HG02885 (cell line): Measurements from ENCODE around the gene GORASP2.

Experiments used
- ATAC-seq: cut with Tn5 transposase; IDR thresholded peaks from one replicate; pipeline ENCODE4 v1.9.1; 2021; ENCODE audit warnings: mild to moderate bottlenecking; ENCODE audit not compliant: unreplicated experiment, poor library complexity

Gene GORASP2

DNA sequence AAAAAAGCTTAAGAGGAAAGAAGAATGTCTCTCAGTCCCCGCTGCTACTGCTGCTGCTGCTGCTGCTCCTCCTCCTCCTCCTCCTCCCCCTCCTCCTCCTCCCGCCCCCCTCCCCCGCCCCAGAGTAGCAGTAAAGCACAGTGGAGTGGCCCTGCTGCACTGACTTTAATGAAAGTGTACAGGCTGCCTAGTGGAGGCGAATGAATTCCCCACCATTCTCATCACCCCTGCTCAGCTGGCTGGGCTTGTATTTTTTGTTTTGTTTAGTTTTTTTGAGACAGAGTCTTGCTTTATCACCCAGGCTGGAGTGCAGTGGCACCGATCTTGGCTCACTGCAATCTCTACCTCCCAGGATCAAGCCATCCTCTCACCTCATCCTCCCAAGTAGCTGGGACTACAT is 34.3 kb downstream of the GORASP2 start:
- ATAC-seq: no peak

GRCh38 chr2:170965446-170966225 is 36.6 kb downstream of the GORASP2 start:
- no peak for ATAC-seq

DNA sequence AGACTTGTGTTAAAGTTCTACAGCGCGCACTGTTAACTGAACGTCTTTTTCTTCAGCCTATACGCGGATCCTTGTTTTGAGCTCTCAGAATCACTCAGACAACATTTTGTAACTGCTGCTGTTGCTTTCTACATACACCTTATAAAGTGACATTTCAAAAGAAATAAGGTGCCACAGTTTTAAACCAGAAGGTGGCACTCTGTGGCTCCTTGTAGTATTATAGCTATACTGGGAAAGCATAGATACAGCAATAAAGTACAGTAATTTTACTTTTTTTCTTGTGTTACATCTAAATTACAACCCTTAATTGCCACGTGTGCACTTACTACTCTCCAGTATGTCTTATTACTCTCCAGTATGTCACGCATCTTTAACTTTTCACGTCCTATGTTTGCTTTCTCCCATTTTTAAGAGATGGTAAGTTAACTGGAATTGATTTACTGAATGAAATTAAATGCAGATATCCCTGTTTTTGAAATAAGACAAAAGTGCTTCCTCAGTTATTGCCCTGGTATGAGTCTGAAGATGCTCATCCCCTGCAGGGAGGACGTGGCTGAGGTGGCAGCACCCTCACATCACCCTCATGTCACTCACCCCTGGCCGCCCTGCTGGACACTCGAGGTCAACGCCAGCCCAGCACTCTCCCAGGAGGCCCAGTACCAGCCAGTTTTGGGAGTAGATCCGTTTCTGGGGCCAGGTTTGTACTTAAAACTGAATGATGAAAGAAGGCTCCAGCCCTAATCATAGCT is 37.8 kb downstream of the GORASP2 start:
- no peak for ATAC-seq

- ATAC-seq: no peak
Observed at GRCh38 chr2:170967553-170967952, 38.5 kb downstream of the GORASP2 start.

DNA sequence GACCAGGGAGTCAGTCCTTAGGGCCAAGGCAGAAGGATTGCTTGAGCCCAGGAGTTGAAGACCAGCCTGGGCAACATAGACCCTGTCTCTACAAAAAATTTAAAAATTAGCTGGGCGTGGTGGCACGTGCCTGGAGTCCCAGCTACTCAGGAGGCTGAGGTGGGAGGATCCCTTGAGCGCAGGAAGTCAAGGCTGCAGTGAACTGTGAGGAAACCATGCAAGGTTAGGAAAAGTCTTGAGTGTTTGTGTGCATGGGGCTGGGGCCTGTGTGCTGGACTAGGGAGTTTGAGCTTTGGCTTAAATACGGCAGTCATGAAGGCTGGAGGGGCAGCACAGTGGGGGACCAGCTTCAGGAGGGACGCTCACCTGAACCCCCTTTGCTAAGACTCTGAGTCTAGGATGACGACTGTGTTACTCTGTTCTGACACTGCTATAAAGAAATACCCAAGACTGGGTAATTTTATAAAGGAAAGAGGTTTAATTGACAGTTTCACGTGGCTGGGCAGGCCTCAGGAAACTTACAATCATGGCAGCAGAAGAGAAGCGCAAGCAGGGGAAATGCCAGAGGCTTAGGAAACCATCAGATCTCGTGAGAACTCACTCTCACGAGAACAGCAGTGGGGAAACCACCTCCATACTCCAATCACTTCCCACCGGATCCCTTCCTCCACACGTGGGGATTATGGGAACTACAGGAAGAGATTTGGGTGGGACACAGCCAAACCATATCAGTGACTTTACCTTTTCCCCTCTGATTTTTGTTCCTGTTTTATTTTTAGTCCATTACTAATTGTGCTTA is 39.4 kb downstream of the GORASP2 start:
- ATAC-seq: no peak

DNA sequence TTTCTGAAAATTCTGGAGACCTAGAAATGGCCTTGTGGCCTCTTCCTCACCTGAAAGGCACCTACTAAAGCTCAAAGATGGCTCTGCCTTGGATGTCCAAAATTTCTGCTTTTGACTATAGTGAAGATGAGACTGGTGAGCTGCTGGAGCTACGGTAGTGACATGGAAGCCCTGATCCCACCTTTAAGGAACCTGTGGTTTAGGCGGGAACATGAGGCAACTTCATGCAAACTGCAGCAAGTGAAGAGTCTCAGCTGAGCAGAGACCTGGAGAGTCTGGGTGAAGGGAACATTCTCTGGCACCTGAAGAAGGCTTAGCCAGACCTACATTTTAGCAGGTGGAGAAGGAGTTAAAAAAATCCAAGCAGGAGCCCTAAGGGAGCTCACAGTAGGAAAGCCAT is 40.0 kb downstream of the GORASP2 start:
- ATAC-seq: no peak

- no peak for ATAC-seq
Observed at GRCh38 chr2:170969872-170970496, 40.9 kb downstream of the GORASP2 start.

DNA sequence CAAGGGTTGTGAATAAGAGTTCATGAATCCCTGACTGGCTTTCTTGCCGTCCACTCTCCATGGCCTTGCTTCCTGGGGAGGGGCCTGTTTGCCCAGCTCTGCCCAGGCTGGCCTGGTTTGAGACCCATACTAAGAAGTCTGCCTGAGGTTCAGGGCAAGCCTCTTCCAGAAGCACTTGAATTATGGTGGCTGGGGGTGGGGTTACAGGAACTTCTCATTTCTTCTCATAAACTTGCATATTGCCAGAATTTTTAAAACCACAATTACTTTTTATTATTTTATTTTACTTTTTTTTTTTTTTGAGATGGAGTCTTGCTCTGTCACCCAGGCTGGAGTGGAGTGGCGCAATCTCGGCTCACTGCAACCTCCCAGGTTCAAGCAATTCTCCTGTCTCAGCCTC is 42.0 kb downstream of the GORASP2 start:
- ATAC-seq: no peak

DNA sequence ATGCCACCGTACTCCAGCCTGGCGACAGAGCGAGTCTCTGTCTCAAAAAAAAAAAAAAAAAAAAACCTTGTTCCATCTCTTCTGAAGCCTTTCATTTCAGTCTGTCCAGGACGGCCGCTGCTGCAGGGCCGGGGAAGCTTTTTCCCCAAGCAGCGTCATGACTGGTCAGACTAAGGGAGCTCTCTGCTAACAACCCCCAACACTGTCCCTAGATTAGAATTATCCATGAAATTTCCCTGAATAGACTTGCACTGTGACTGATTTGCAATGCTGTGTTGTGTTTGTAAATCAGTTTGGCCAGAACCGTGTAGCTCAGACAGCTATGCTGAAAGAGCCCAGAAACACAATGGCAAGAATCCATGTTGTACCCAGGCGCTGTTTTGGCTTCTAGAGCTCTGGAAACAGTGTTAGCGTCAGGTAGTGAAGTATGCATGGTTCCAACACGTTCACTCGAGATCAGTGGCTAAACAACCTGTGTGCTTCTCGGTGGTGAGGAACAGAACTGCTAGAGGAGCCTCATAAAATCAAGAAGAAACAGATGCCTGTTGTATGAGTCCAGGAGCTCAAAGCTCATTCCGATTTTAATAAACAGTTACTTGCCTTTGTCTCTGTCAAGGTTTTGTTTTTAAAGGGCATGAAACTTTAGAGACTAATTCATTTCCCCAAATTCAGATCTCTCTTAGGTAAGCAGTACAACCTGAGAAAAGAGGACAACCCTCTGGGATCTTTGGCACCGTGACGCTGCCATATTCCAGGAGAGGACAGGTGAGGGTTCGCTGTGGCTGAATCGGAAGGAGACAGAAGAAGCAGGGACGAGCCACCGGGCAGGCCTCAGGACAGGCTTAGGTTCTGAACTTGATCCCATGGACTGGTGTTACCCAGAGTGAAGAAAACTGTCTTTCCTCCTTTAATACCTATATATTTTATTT is 43.5 kb downstream of the GORASP2 start:
- no peak for ATAC-seq

DNA sequence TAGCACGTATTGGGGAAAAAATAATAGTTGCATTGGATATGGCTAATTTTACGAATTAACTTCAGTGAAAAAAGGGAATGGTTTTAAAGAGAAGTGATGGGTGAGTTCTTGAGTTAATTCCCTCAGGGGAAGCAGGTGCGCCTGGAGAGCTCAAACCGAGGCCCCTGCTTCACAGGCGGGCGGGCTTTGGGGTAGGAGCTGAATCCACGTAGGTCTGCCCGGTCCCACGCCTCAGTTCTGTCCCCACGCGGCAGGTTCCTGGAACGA is 44.1 kb downstream of the GORASP2 start:
- no peak for ATAC-seq

DNA sequence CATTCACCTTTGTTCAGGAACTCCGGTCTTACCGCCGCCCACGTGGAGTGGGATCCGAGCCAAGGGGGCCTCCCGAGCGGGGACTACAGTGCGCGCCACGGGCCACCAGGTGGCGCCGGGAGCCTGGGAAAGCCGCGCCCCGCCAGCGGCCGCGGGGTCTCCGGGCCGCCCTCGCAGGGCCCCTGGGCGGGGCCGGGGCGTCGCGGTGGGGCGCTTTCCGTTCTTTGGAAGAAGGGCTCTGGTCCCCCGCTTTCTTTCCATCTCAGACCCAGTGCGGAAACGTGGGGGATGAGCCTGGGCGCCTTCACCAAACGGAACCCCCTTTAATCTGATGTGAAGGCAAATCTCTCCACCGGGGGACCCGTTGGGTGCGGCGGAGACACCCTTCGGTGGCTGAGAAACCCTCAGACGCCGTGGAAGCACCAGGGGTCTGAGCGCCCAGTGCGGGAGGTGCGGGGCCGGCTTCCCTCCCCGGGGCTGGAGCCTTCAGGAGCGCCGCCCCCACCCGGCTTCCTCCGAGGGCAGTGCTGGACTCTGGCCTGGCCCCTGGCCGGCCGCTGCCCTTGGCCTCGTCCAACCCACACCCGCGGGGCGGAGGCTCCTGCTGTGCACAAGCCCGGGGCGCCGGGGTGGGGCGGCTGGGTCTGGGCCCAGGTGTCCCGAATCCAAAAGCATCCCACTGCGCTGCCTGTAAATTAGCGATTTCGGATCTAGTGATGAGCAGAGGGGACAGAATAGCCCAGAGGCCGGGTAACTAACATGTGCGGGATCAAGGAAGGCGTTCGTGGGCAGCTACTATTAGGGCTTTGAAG is 44.6 kb downstream of the GORASP2 start:
- peak; percentile 96 for ATAC-seq

GRCh38 chr2:170974304-170974993 is 45.4 kb downstream of the GORASP2 start:
- no peak for ATAC-seq

GRCh38 chr2:170975127-170975942 is 46.3 kb downstream of the GORASP2 start:
- ATAC-seq: no peak

- no peak for ATAC-seq
Observed at GRCh38 chr2:170975943-170976270, 46.9 kb downstream of the GORASP2 start.

DNA sequence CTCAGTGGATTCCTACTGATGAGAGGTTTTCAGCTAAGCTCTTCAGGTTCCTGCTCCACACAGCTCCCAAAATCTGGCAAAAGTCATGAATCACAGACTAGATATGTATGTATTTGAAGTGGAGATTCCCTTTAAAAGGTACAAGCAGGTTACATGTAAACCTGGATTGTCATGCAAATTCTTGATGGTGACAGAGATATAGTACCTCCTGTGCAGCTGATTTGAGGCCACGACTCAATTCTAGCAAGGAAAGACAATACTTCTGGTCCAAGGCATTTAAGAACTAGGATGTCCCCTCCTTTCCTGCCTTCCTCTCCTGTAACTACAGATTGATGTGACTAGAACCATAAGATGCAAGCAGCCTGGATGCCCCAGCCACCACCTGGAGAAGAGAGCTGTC is 55.0 kb downstream of the GORASP2 start:
- no peak for ATAC-seq

- no peak for ATAC-seq
Observed at GRCh38 chr2:170985407-170985806, 56.4 kb downstream of the GORASP2 start.

- no peak for ATAC-seq
Observed at GRCh38 chr2:170986566-170987258, 57.7 kb downstream of the GORASP2 start.
